Cardiac muscle cell (in vitro differentiated cells and primary cell): ENCODE measurements around the gene SLC35B1. TPM values are rescaled to one million over a fixed set of nuclear protein-coding genes. Genes with fewer than 3 reads are reported as not detected.

Experiments
- DNase-seq, 2 donors: peaks; one replicate each; pipeline versions ENCODE4 v3.0.0 to v3.0.0-alpha.2; 2010 to 2017; ENCODE audit warnings: low read depth in 1 of 2, low spot score in 1 of 2
- H3K27ac ChIP-seq: fragments of 200-600 bp; sonication (generic); 2 replicates; pipeline ENCODE4 v1.5.1; 2016
- H3K27me3 ChIP-seq: fragments of 200-600 bp; sonication (generic); 2 replicates; pipeline ENCODE4 v1.6.0; 2016; ENCODE audit warnings: control low read depth
- H3K36me3 ChIP-seq: fragments of 200-600 bp; sonication (generic); 2 replicates; pipeline ENCODE4 v1.5.1; 2016; ENCODE audit warnings: control low read depth
- H3K4me1 ChIP-seq: fragments of 200-600 bp; sonication (generic); 2 replicates; pipeline ENCODE4 v1.8.1; 2017; ENCODE audit warnings: low read depth, mild to moderate bottlenecking, mixed run types
- H3K4me3 ChIP-seq: fragments of 200-600 bp; sonication (generic); 2 replicates; pipeline ENCODE4 v1.5.1; 2016; ENCODE audit warnings: mild to moderate bottlenecking
- H3K9me3 ChIP-seq: fragments of 200-600 bp; sonication (generic); 2 replicates; pipeline ENCODE4 v1.5.1; 2017; ENCODE audit warnings: low read depth, mild to moderate bottlenecking, control low read depth
- CTCF ChIP-seq: IDR thresholded peaks from 2 replicates; pipeline ENCODE4 v1.5.1; 2012; ENCODE audit warnings: low read depth, mild to moderate bottlenecking, low read length
- polyA plus RNA-seq: library from polyadenylated mRNA; unstranded; fragments of >200 nt; fragmentation: Nextera tagmentation; extraction: Ambion mirVana; gene quantifications from 2 replicates; pipeline ENCODE4 v1.2.1, GENCODE V29; 2016
- total RNA-seq: library from RNA; depleted of rRNA; stranded (reverse); fragments of >200 nt; gene quantifications from 2 replicates; pipeline ENCODE4 v1.2.3, GENCODE V29; 2016

Gene SLC35B1
- total and polyA plus RNA-seq, 2 experiments from 2014 or later = 73.3 to 143 TPM

GRCh38 chr17:49700960-49701359 lies 6.8 kb downstream of the SLC35B1 start:
- no peak for DNase-seq
- TF ChIP-seq CTCF = no peak
- H3K4me3 ChIP-seq = no peak overlapping the region
- no peak overlapping the region for H3K27ac ChIP-seq
- H3K9me3 ChIP-seq = no peaks in the 10 kb centered on the region
- H3K27me3 ChIP-seq = no peaks in the 10 kb centered on the region
- no peaks in the 10 kb centered on the region for H3K4me1 ChIP-seq
- H3K36me3 ChIP-seq = peaks cover 43% of the 10 kb centered on the region

- Histone ChIP-seq H3K9me3 (no peaks in the 10 kb centered on the region), H3K27me3 (no peaks in the 10 kb centered on the region), H3K36me3 (peaks cover 37% of the 10 kb centered on the region), H3K4me1 (peaks cover 2% of the 10 kb centered on the region), H3K4me3 (no peak overlapping the region), H3K27ac (no peak overlapping the region)
- TF ChIP-seq CTCF = no peak
- no peak for DNase-seq
Measured at GRCh38 chr17:49699966-49700575, 7.7 kb downstream of the SLC35B1 start.

- Histone ChIP-seq H3K27ac (no peak overlapping the region), H3K9me3 (no peaks in the 10 kb centered on the region), H3K36me3 (peaks cover 18% of the 10 kb centered on the region), H3K4me3 (no peak overlapping the region), H3K4me1 (peaks cover 3% of the 10 kb centered on the region), H3K27me3 (no peaks in the 10 kb centered on the region)
- no peak for DNase-seq
- TF ChIP-seq CTCF = no peak
Measured at GRCh38 chr17:49698005-49698404, 9.8 kb downstream of the SLC35B1 start.

- H3K4me1 ChIP-seq = peaks cover 13% of the 10 kb centered on the region
- no peaks in the 10 kb centered on the region for H3K27me3 ChIP-seq
- no peak overlapping the region for H3K27ac ChIP-seq
- no peaks in the 10 kb centered on the region for H3K9me3 ChIP-seq
- DNase-seq = no peak
- no peak for TF ChIP-seq CTCF
- H3K4me3 ChIP-seq = no peak overlapping the region
- H3K36me3 ChIP-seq = peaks cover 7% of the 10 kb centered on the region
Measured at GRCh38 chr17:49696233-49696761, 11.5 kb downstream of the SLC35B1 start.

- H3K9me3 ChIP-seq = no peaks in the 10 kb centered on the region
- no peak for TF ChIP-seq CTCF
- no peak for DNase-seq
Measured at GRCh38 chr17:49695698-49696232, 12.0 kb downstream of the SLC35B1 start.

More at GRCh38 chr17:49695698-49696232, 12.0 kb downstream of the SLC35B1 start:
- H3K27ac ChIP-seq = no peak overlapping the region
- H3K36me3 ChIP-seq = peaks cover 4% of the 10 kb centered on the region
- H3K4me3 ChIP-seq = no peak overlapping the region
- no peaks in the 10 kb centered on the region for H3K27me3 ChIP-seq
- peaks cover 17% of the 10 kb centered on the region for H3K4me1 ChIP-seq
